NB4 (cell line): ENCODE results near the gene CLDN34.

Experiments
- DNase-seq: peaks from one replicate; pipeline ENCODE4 v3.0.0; 2010; ENCODE audit warnings: low read depth
- H3K4me3 ChIP-seq: one replicate; pipeline ENCODE4 v1.5.1; 2011; ENCODE audit warnings: mild to moderate bottlenecking, low read depth, low read length, moderate library complexity
- CTCF ChIP-seq: IDR thresholded peaks from one replicate; pipeline ENCODE4 v1.5.1; 2012; ENCODE audit warnings: low read depth, low read length
- MYC ChIP-seq: IDR thresholded peaks from 2 replicates; pipeline ENCODE4 v1.6.1; 2011; ENCODE audit warnings: low read depth, low read length
- POLR2A ChIP-seq: IDR thresholded peaks from 2 replicates; pipeline ENCODE4 v1.6.1; 2011; ENCODE audit warnings: mild to moderate bottlenecking; ENCODE audit not compliant: insufficient read length; ENCODE audit errors: extremely low read depth
- TF ChIP-seq, protein P1 (sequence below): IDR thresholded peaks from 2 replicates; pipeline ENCODE4 v1.6.1; 2011; ENCODE audit warnings: low read depth, low read length

The CLDN34 gene

DNA sequence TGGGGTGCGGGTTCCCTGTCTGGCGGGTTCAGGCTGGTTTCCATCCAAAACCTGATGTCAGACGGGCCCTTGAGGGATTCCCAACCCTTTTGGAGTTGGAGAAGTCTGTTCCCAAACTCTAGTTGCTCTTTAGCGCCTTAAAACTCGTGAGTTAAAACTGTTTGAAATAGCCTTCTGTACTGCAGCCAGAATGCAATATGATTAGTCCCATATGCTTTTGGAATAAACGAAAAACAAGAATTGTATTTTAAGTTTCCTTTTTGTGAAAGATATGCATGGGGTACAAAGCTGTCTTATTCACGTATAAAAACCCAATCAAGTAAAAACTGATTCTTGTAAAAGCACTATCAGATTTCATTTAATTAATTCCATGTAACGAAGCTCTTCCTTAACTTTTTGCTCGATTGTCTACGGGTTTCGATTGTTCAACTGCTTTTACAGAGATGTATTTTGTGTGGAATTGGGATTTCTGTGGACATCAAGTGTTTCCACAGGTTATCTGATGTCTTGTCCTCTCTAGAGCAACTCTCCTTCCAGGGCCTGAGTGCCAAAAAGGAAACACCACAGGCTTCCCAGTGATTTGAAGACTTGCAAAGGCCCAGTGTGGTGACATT, 49.5 kb downstream of the CLDN34 start:
- no peak overlapping the region for H3K4me3 ChIP-seq
- TF ChIP-seq, protein P1, sequence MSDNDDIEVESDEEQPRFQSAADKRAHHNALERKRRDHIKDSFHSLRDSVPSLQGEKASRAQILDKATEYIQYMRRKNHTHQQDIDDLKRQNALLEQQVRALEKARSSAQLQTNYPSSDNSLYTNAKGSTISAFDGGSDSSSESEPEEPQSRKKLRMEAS = no peak
- TF ChIP-seq CTCF = no peak
- TF ChIP-seq POLR2A = no peak
- TF ChIP-seq MYC = no peak

GRCh38 chrX:10017872-10018271, 50.7 kb downstream of the CLDN34 start:
- peak; percentile 77 for DNase-seq
- H3K4me3 ChIP-seq = no peak overlapping the region

More for the DNA sequence above, 49.5 kb downstream of the CLDN34 start:
- DNase-seq = no peak

More at GRCh38 chrX:10017872-10018271, 50.7 kb downstream of the CLDN34 start:
- TF ChIP-seq POLR2A = no peak
- TF ChIP-seq, protein P1 = peak; percentile 36; the same call in 1 of the 2 replicates
